Measurements from ENCODE around the gene CLDN5.

The CLDN5 gene

DNA sequence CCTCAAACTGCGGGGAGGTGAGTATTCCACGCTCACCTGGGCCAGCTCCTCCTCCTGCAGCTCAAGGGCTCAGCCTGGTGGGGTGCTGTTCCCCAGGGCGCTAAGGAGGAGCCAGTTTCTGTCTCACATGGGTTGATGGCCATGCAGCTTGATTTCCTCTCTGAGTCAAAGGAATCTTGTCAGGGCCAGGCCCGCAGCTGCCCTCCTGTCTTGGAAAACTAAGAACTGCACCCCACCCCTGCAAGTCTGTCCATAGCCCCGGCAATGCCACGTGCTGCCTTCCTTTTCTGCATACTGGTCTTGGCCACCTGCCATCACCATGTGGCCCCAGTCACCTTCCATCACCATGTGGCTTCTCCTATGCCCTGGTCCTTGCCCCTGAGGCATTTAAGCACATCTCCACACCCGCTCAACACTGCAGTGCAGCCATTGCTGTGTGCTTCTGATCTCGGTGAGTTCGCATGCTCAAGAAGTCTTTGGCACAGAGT lies 35.2 kb upstream of the CLDN5 start:
- H3K4me3 ChIP-seq (replicated peaks; ENCODE audit: insufficient read depth, low read length), result no peak overlapping the region
- H3K27me3 ChIP-seq (ENCODE audit: insufficient read depth, poor library complexity, severe bottlenecking), result no peaks in the 10 kb centered on the region
- TF ChIP-seq SPI1 (IDR thresholded peaks at IDR 0.05; ENCODE audit: borderline replicate concordance, low read depth) (no peak), GABPA (IDR thresholded peaks at IDR 0.05; ENCODE audit: low read depth) (no peak), POLR2AphosphoS5 (IDR thresholded peaks at IDR 0.05; ENCODE audit: low read depth) (no peak)
- TF ChIP-seq, protein P1, sequence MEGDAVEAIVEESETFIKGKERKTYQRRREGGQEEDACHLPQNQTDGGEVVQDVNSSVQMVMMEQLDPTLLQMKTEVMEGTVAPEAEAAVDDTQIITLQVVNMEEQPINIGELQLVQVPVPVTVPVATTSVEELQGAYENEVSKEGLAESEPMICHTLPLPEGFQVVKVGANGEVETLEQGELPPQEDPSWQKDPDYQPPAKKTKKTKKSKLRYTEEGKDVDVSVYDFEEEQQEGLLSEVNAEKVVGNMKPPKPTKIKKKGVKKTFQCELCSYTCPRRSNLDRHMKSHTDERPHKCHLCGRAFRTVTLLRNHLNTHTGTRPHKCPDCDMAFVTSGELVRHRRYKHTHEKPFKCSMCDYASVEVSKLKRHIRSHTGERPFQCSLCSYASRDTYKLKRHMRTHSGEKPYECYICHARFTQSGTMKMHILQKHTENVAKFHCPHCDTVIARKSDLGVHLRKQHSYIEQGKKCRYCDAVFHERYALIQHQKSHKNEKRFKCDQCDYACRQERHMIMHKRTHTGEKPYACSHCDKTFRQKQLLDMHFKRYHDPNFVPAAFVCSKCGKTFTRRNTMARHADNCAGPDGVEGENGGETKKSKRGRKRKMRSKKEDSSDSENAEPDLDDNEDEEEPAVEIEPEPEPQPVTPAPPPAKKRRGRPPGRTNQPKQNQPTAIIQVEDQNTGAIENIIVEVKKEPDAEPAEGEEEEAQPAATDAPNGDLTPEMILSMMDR (IDR thresholded peaks at IDR 0.05; ENCODE audit: insufficient read depth, low read length), result no peak
- TF ChIP-seq, protein P2, sequence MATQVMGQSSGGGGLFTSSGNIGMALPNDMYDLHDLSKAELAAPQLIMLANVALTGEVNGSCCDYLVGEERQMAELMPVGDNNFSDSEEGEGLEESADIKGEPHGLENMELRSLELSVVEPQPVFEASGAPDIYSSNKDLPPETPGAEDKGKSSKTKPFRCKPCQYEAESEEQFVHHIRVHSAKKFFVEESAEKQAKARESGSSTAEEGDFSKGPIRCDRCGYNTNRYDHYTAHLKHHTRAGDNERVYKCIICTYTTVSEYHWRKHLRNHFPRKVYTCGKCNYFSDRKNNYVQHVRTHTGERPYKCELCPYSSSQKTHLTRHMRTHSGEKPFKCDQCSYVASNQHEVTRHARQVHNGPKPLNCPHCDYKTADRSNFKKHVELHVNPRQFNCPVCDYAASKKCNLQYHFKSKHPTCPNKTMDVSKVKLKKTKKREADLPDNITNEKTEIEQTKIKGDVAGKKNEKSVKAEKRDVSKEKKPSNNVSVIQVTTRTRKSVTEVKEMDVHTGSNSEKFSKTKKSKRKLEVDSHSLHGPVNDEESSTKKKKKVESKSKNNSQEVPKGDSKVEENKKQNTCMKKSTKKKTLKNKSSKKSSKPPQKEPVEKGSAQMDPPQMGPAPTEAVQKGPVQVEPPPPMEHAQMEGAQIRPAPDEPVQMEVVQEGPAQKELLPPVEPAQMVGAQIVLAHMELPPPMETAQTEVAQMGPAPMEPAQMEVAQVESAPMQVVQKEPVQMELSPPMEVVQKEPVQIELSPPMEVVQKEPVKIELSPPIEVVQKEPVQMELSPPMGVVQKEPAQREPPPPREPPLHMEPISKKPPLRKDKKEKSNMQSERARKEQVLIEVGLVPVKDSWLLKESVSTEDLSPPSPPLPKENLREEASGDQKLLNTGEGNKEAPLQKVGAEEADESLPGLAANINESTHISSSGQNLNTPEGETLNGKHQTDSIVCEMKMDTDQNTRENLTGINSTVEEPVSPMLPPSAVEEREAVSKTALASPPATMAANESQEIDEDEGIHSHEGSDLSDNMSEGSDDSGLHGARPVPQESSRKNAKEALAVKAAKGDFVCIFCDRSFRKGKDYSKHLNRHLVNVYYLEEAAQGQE (IDR thresholded peaks at IDR 0.05; ENCODE audit: insufficient replicate concordance, low read depth), result no peak
- no peak for DNase-seq (ENCODE audit: low read depth in 1 of 2, low spot score in 1 of 2)
- no peak overlapping the region for H3K27ac ChIP-seq (replicated peaks)

DNA sequence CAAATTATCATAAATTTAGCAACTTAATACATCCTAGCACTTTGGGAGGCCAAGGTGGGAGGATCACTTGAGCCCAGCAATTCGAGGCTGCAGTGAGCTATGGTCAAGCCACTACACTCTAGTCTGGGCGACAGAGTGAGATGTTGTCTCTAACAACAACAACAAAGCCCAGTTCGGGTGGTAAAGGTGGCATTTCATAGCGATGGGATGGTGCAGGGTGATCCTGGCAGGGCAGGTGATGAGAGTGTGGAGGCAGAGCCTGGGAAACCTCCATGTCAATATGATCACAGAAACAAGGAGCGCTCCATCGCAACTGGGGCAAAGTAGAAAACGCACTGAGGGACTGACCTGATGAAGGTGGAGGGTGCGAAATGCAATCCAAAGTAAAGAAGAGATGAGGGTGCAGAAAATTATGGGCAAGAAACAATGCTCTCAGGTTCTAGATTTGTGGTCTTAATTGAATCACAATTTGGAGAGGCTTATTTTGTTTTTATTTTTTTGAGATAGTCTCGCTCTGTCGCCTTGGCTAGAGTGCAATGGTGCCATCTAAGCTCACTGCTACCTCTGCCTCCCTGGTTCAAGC lies 32.8 kb upstream of the CLDN5 start:
- TF ChIP-seq, protein P1 (IDR thresholded peaks at IDR 0.05; ENCODE audit: insufficient read depth, low read length), result no peak
- TF ChIP-seq, protein P2 (IDR thresholded peaks at IDR 0.05; ENCODE audit: insufficient replicate concordance, low read depth), result no peak
- TF ChIP-seq SPI1 (IDR thresholded peaks at IDR 0.05; ENCODE audit: borderline replicate concordance, low read depth) (no peak), GABPA (IDR thresholded peaks at IDR 0.05; ENCODE audit: low read depth) (no peak), POLR2AphosphoS5 (IDR thresholded peaks at IDR 0.05; ENCODE audit: low read depth) (no peak)
- DNase-seq (ENCODE audit: low read depth in 1 of 2, low spot score in 1 of 2), result no peak
- H3K4me3 ChIP-seq (replicated peaks; ENCODE audit: insufficient read depth, low read length), result no peak overlapping the region
- H3K27me3 ChIP-seq (ENCODE audit: insufficient read depth, poor library complexity, severe bottlenecking), result no peaks in the 10 kb centered on the region
- H3K27ac ChIP-seq (replicated peaks), result no peak overlapping the region

DNA sequence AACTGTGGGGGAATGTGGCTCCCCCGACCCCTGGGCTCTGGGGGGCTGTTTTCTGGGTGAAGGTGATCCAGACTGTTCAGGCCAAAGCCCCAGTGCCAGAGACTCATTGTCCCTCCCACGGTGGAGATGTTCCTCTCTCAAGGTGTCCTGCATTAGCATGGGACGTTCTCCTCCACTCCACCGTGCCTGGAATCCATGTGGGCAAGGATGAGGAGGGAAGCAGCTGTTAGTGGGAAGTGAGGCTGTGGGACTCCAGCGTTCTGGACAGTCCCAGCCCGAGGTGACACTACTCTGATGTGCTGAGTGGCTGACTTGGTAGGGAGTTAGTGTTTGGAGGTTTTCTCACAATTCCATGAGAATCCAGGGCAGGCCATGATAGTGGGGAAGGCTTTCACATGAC lies 31.4 kb upstream of the CLDN5 start:
- H3K4me3 ChIP-seq (replicated peaks; ENCODE audit: insufficient read depth, low read length), result no peak overlapping the region
- no peaks in the 10 kb centered on the region for H3K27me3 ChIP-seq (ENCODE audit: insufficient read depth, poor library complexity, severe bottlenecking)
- H3K27ac ChIP-seq (replicated peaks), result no peak overlapping the region
- DNase-seq (ENCODE audit: low read depth in 1 of 2, low spot score in 1 of 2), result no peak
- TF ChIP-seq SPI1 (IDR thresholded peaks at IDR 0.05; ENCODE audit: borderline replicate concordance, low read depth) (no peak), GABPA (IDR thresholded peaks at IDR 0.05; ENCODE audit: low read depth) (no peak), POLR2AphosphoS5 (IDR thresholded peaks at IDR 0.05; ENCODE audit: low read depth) (no peak)
- TF ChIP-seq, protein P1 (IDR thresholded peaks at IDR 0.05; ENCODE audit: insufficient read depth, low read length), result no peak
- TF ChIP-seq, protein P2 (IDR thresholded peaks at IDR 0.05; ENCODE audit: insufficient replicate concordance, low read depth), result no peak
